ENCODE data around the gene MYO18B.

Gene MYO18B

DNA sequence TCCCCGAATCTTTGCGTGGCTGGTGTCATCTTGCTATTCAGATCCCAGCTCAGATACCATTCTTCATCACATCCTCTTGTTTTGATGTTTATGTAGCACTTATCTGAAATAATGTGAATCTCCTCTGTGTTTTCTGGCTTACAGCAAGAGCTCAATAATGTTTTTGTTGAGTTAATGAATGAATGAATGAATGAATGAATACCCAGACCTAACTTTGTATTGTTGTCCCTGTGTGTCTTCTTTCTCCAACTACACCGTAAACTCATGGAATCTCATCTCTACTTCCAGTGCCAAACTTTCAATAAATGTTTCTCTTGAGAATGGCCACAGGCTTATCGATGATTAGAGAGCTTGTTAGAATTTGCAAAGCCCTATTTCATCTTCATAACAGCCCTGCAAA lies 110.2 kb downstream of the MYO18B start:
- no peak for DNase-seq (ENCODE audit: low read depth in 2 of 2)

DNA sequence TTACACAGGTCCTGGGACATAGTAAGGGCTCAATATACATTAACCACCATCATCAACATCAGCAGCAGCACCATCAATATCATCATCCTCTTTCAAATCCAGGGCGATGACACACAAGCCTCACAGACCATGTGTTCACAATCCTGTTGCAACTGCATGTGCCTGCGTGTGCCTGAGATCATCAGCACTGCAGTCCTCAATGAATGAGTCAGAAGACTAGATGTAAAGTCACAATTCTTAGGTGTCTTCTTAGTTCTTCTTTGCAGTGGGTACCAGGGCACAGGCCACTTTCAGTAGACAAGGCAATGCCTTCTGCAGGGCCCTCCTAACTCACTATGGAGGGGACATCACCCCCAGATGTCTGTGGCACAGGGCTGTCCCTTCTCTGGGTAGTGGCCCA lies 111.1 kb downstream of the MYO18B start:
- no peak for DNase-seq (ENCODE audit: low read depth in 2 of 2)

DNA sequence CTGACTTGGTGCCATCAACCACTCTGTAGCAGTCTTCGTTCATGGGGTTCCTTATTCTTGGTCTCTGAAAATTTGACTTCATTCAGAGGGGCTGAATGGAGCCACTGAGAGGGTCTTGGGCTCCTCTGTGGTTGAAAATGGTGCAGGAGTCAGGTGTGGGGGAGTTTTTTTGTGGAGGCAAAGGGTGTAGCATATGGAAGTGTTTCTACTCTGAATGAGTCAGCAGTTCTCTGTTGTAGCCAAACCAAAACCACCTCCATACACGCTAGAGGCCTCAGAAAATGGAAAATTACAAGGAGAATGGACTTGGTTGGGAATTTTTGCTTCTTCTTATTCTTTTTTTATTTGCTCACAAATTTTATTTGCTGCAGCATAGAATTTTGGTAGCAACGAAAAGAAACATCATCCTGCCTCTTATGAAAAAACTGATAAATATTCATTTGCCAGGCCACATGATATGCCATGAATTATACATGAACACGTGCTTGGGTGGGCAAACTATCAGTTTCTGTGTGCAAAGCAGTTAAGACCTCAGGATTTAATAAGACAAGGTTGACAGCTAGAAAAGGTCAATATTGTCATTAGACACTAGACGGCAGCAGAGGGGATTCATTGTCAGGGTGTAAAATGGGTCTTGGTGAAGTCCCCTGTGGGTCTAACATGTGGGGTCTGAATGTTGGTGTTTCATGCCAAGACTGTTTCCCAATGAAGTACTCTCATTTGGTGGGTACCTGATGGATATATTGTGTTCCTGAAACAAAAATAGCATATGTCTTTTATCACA lies 111.7 kb downstream of the MYO18B start:
- DNase-seq (ENCODE audit: low read depth in 2 of 2), result no peak

DNA sequence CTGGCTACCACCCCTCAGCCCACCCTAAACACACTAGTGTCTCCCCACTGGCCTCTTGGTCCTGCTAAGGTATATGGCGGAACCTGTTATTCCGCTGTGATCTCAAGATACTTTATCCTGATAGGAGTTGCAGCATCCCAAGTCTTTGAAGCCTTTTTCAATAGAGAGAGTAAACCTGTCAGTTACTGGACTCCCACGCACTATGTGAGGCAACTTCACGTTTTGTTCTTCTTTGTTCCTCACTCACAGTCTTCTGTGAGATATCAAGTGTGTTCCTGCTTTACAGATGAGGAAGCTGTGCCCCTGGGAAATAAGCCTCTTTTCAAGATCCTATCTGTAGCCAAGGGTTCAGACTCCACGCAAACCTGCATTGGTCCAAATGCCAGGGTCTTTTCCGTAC lies 127.8 kb downstream of the MYO18B start:
- DNase-seq (ENCODE audit: low read depth in 2 of 2), result no peak

DNA sequence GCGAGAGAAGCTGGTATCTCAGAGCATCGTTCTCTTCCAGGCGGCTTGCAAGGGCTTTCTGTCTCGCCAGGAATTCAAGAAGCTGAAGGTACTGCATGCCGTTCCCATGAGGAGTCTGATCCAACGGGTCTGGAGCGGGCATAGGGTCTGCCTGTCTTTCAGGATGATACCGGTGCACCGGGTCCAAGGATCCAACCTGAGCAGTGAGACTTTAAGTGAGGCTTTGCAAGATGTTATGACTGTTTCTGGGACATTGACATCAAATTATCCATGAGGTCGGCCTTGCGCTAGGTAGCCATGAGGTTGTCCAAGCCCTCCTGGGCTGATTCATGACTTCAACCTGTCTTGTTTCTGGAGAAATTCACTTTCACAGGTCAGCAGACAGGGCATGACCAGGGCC lies 132.3 kb downstream of the MYO18B start:
- DNase-seq (ENCODE audit: low read depth in 2 of 2), result no peak

DNA sequence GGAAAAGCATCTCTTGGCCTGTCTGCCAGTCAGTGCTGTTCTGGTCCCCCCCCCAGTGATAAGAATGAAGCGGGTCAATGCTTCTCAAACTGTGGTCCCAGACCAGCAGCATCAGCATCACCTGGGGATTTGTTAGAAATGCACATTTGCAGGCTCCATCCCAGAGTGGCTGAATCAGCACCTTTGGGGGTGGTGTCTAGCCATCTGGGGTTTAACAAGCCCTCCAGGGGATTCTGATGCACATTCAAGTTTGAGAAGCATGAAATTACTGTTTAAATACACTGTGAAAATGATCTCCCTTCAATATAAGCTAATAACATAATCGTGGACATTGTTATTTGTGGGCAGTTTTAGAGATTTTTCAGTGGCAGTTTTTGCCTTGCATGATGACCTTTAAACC lies 133.5 kb downstream of the MYO18B start:
- no peak for DNase-seq (ENCODE audit: low read depth in 2 of 2)

DNA sequence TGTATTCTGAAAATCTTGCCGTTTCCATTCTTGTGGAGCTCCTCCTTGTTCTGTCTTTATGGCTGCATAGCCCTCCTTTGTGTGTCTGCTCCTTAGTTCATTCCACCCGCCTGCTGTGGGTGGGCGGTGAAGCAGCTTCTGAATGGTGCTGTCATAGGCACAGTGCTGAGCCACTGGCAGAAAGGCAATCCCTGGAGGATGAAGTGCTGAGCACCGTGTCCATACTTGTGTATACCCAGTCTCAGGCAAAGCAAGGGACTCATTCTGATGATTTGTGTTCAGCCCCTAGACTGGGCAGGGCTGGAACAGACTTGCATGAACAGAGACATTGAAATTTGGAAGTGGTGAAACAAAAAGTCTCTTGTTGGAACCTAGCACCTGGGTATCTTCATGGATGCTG lies 134.9 kb downstream of the MYO18B start:
- no peak for DNase-seq (ENCODE audit: low read depth in 2 of 2)

DNA sequence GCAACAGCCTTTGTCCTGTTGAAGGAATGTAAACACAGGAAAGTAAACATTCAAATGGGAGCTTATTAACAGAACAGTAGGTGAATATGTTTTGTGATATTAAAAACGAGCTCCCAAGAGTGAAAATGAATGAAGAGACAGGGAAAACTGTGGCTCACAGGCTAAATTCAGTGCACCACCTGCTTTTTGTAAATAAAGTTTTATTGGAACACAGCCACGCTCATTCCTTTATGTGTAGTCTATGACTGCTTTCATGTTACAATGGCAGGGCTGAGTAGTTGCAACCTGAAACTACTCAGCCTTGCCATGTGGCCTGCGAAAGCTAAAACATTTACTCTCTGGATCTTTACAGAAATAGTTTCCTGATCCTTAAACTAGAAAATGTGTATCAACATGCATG lies 136.9 kb downstream of the MYO18B start:
- no peak for DNase-seq (ENCODE audit: low read depth in 2 of 2)

DNA sequence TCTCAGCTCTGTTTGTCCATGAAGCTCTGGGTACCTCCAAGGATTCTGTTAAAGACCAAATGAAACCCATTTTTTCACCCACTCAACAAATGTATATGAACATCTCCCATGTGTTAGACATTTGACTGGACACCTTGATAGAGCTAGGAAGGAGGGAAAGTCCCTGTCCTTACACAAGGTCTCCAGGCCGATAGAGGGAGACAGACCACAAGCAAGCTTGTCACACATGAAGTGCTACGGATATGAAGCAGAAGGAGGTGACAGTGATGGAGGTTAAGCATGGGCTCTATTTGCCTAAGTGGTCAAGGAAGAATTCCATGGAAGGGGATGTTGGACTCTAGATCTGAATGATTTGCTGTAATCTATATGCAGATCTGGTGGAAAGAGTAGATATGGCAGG lies 138.5 kb downstream of the MYO18B start:
- DNase-seq (ENCODE audit: low read depth in 2 of 2), result no peak

DNA sequence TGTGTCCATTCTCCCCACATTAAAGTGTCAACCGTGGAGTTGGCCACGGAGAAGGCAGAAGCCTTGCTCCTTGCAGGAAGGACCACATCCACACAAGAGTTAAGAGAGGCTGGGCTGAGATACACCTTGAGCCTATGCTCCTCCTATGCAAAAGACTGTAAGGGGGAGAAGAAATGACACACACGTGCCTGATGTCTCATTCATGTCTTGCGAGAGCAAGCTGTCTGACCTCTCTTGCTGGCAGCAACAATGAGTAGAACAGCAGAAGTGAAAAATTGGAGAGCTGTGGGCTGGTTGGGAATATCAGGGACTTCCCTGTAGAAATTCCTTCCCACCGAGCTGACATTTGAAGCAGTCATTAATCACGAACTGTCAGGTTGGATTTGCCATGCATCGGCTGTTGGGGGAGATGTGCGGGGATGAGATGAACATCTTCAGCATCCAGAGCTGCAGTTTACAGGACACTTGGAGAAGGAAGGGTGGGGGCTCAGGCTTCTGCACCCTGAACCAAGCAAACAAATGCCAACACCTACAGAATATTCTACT lies 139.3 kb downstream of the MYO18B start:
- no peak for DNase-seq (ENCODE audit: low read depth in 2 of 2)

DNA sequence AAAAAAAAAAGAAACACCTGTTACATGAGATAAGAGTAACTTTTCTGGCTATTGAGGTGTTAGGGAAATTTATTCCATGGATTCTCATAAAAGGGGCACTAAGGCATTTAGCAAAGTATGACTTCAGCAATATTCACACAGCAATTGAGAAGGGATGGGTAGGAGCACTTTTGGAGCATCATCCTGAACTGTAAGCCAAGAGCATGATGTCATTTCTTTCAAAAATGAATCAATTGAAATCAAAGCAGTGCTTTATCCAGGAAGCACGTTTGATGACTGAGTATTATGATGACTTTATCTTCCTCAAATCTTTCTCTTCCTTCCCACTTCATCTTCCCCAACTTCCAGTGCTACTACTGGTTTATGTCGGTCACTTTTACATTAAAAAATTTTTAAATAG lies 140.4 kb downstream of the MYO18B start:
- no peak for DNase-seq (ENCODE audit: low read depth in 2 of 2)

DNA sequence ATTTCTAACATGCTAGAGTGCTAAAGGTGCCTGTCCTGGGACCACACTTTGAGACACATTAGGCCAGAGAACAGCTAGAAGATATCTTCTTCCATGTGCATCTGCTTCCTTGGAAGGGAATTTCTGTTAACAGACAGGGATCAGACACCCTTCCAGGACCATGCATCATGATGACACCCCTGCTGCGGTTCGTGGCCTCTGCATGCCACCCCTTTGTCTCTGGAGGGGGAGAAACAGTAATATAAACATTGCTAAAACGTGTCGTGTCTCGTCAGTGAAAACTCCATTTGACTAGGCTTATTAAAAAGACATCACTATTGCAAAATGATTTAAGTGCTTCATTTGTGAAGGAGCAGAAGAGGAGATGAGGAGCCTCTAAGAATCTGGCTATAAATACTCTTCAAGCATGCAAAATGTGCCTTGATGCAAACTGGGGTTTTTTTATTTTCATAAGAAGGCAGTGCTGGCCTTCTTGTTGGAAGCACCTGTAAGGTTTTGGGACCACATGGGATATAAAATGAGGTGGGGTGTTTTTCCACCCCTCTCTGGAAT lies 141.6 kb downstream of the MYO18B start:
- no peak for DNase-seq (ENCODE audit: low read depth in 2 of 2)

DNA sequence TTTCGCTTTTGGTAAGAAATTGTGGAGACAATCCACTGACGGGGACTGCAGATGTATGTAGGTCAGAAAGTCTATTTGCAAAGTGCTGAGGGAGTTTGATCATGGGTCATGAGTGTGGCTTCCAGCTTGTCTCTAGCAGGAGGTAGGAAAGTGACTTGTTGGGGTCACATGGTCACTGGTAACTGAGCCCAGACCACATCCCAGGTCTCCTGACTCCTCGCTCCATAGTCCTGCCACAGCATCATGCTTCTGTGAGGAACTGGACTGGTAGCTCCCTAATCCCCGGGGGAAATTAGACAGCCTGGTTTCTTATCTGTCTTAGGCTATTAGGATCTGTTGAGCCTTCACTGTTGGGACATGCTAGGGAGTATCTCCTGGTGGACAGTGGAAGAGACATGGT lies 142.1 kb downstream of the MYO18B start:
- no peak for DNase-seq (ENCODE audit: low read depth in 2 of 2)

DNA sequence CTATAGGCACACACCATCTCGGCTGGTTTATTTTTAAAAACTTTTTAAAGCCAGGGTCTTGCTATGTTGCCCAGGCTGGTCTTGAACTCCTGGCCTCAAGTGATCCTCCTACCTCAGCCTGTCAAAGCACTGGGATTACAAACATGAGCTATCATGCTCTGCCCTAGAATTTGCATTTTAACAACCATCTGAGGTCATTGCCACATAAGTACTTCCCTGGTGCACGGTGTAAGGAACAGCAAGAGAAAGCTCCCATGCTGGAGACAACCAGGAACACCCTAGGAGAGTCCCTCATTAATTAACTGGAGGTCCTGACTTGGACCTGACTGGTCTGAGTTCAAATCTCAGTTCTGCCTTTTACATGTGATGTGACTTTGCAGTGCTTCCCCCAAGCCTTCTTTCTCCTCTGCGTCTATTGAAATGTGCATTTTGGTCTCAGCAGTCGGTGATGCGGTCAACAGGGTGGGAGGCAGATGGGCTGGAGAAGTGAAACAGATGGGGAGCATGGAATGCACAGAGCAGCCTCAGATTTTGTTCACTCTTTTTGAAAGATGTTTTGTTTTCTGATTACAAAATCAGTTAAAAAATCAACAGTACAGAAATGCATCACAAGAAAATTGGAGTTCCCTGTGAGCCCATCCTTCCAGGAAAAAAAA lies 146.5 kb downstream of the MYO18B start:
- no peak for DNase-seq (ENCODE audit: low read depth in 2 of 2)

DNA sequence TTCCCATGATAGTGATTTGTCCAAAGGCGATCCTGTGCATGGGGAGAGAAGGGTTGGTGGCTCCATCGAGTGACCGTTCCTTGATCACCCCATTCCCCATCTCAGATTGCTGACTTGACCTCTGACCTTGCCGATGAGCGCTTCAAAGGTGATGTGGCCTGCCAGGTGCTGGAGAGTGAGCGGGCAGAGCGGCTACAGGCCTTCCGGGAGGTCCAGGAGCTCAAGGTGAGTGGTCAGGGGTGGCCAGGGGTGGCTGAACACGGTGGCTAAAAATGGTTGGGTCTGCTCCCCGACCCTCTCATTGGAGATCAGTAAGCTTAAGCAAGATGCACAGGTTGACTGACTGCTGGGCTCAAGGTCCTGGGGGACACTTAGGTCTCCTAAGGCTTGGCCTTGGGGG lies 148.7 kb downstream of the MYO18B start:
- DNase-seq (ENCODE audit: low read depth in 2 of 2), result no peak

DNA sequence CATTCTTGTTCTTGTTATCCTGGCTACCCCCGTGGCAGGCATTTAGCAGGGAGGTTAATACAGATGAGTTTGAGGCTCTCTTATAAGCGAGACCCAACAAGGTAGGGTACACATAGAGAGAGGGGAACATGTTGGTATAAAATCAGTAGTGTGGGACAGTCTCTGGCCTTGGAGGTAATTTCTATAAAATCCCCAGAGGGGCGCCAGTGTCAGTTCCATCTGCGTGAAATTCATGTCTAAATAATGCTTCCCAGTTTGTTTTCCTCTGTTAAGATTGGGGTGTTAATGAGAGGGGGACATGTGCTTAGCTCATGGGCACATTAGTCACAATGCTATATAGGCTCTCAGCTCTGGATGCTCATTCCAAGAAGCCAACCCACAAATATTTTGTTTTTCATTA lies 150.7 kb downstream of the MYO18B start:
- DNase-seq (ENCODE audit: low read depth in 2 of 2), result no peak

DNA sequence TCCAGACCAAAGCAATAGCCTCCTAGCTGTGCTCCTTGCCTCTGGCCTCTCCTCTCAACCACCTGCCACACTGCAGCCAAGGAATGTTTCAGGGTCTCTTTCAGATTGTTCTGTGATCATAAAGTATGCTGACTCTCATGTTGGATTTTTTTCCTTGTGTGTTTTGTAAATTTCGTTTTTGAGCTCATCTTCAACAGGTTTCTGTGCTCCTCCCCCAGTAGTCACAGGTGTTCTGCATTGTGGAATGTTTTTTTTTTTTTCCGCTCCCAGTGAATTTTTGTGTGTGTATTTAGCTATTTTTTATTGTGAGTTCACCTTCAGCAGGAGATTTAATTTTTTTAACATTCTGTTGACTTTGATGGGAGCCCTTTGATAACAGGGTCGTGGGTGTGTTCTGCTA lies 153.7 kb downstream of the MYO18B start:
- no peak for DNase-seq (ENCODE audit: low read depth in 2 of 2)

DNA sequence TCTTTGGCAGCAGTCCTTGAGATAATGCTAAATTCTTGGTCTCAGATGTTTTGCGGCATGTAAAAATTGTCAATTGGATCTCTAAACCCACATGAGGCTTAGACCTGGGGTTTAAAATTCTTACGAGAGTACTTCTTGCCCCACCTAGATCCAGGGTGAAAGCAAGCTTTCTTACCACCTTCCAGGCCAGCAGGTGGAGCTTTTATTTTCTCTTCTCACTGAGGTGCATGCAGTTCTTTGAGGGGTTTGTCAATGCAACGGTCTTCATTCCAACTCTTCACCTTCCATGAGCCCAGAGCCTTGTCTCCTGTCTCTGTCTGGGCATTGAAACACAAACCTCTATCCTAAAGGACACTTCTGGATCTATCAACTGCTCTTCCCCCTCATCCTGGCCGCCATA lies 154.1 kb downstream of the MYO18B start:
- DNase-seq (ENCODE audit: low read depth in 2 of 2), result no peak

DNA sequence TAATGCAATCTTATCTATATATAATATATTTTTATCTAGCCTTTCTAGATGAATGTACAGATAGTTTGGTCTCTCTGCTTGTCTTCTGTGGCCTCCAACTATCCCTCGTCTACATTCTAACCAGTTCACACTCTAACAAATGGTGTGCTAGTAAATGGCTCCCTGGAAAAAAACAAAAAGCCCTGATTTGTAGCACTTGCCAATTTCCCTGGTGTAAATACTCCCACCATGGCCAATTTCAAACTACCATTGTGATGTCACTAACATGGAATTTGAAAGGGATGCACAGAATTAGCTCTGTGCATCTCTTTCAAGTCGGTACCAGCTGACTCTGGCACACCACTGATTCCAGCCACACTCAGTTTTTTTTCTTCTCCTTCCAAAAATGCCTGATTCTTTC lies 154.6 kb downstream of the MYO18B start:
- no peak for DNase-seq (ENCODE audit: low read depth in 2 of 2)

DNA sequence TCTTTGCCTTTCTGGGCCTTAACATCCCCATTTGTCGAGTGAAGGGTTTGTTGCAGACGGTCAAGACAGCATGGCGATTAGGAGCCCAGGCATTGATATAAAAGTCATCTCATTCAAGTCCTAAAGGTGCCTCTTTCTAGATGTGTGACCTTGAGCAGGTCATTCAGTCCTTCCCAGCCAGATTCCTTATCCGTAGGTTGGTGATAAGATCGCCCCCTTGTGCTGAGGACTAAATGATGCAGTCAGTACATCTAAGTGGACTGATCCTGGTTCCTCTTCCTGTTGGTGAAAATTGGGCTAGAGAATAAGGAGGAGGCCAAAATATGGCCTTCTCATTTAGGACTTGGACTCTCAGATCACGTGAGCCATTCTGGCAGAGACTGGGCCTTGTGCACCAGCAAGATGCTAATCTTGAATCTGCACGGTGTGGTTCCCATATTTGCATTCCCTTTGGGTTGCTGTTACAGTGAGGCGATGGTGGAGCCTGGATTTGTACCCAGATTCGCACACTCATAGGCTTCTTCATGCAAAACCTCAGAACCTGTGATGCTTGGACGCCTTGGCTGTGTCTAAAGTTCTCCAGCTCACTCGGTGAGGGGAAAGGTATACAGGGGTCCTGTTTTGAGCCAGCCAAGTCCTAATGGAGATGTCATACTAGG lies 156.8 kb downstream of the MYO18B start:
- DNase-seq (ENCODE audit: low read depth in 2 of 2), result no peak

DNA sequence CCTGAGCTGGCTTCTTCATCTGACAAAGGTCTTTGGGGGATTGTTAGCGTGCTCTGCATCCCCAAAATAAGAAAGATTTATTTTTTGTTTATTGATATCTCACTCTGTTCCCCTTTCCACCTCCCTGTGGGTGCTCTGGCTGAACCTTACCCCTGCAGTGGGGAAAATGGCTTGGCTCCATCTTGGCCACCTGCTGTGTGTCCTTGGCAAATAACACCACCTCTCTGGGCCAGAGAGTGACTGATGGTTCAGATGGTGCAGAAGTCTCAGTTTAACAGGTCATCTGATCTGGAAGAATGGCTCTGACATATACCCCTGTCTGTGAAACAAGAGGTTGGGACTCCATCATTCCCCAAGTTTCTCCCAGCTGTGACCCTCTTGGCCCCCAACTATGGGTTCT lies 157.6 kb downstream of the MYO18B start:
- no peak for DNase-seq (ENCODE audit: low read depth in 2 of 2)

DNA sequence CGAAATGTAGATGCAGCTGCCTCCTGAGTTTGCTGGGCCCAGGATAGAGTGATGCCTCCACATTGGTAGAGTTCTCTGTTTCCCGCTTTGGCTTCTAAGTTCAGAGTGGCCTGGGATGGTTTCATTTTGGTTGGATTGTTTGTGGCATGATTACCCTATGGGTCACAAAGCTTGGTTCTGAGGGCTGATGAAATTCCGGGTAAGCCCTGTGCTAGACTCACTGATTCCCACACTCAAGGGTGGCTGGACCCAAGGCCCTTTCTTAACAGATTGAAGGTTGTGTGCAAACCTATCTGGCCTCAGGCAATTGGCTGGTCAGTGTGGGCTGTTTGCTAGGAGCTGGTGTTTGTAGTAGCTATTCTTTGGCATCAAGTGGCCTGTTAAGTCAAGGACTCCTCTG lies 158.4 kb downstream of the MYO18B start:
- no peak for DNase-seq (ENCODE audit: low read depth in 2 of 2)

DNA sequence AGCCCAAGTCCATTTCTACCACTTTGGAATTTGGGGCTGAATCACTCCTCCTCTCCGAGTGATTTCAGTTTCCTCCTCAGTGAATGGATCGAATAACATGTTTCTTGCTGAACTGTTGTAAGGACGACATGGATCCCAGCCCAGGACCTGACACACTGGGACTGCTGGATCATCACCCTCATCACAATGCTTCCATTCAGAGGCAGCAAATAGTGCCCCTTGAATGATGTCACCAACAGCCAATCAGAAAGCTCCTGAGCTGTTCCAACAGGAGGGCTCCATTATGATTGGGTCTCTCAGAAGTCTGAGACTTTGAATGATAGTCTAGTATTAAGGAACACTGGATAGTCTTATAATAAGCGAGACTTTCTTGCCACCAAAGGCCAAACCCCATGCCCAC lies 158.9 kb downstream of the MYO18B start:
- no peak for DNase-seq (ENCODE audit: low read depth in 2 of 2)
